ENCODE results near the gene SLC13A1.
"Not testable (repeated sequence)": the region's sequence is repeated elsewhere in the genome, so short reads cannot be mapped to it uniquely, and the experiment has no call there.

The SLC13A1 gene

GRCh38 chr7:123126691-123127090, 73.1 kb downstream of the SLC13A1 start:
- no peak for DNase-seq (ENCODE audit: low spot score)

GRCh38 chr7:123126171-123126570, 73.6 kb downstream of the SLC13A1 start:
- no peak for DNase-seq (ENCODE audit: low spot score)

- no peak for DNase-seq (ENCODE audit: low spot score)
These were observed 74.5 kb downstream of the SLC13A1 start for GRCh38 chr7:123125231-123125630.

GRCh38 chr7:123122916-123123315, 76.9 kb downstream of the SLC13A1 start:
- DNase-seq (ENCODE audit: low spot score), result no peak

- no peak for DNase-seq (ENCODE audit: low spot score)
These were observed 79.5 kb downstream of the SLC13A1 start for GRCh38 chr7:123120286-123120685.

GRCh38 chr7:123115331-123115730, 84.4 kb downstream of the SLC13A1 start:
- no peak for DNase-seq (ENCODE audit: low spot score)

- no peak for DNase-seq (ENCODE audit: low spot score)
These were observed 85.5 kb downstream of the SLC13A1 start for GRCh38 chr7:123114288-123114687.

- no peak for DNase-seq (ENCODE audit: low spot score)
These were observed 86.9 kb downstream of the SLC13A1 start for GRCh38 chr7:123112833-123113232.

- no peak for DNase-seq (ENCODE audit: low spot score)
These were observed 100.1 kb downstream of the SLC13A1 start for GRCh38 chr7:123099712-123100111.

- DNase-seq (ENCODE audit: low spot score), result no peak
These were observed 102.8 kb downstream of the SLC13A1 start for GRCh38 chr7:123096976-123097375.

GRCh38 chr7:123096434-123096833, 103.3 kb downstream of the SLC13A1 start:
- no peak for DNase-seq (ENCODE audit: low spot score)

GRCh38 chr7:123090456-123090855, 109.3 kb downstream of the SLC13A1 start:
- no peak for DNase-seq (ENCODE audit: low spot score)

GRCh38 chr7:123086910-123087309, 112.9 kb downstream of the SLC13A1 start:
- DNase-seq (ENCODE audit: low spot score), result not testable (repeated sequence)

- DNase-seq (ENCODE audit: low spot score), result not testable (repeated sequence)
These were observed 114.9 kb downstream of the SLC13A1 start for GRCh38 chr7:123084861-123085260.

- DNase-seq (ENCODE audit: low spot score), result no peak
These were observed 120.7 kb downstream of the SLC13A1 start for GRCh38 chr7:123079021-123079420.

GRCh38 chr7:123075838-123076467, 123.8 kb downstream of the SLC13A1 start:
- no peak for DNase-seq (ENCODE audit: low spot score)

- peak; percentile 37 for DNase-seq (ENCODE audit: low spot score)
These were observed 129.0 kb downstream of the SLC13A1 start for GRCh38 chr7:123070702-123071286.

- no peak for DNase-seq (ENCODE audit: low spot score)
These were observed 132.0 kb downstream of the SLC13A1 start for GRCh38 chr7:123067814-123068213.

Measured in SK-N-DZ (cell line).